NCI-H128 (cell line): ENCODE measurements around the gene ZNF740.
"Not testable (repeated sequence)": the region's sequence is repeated elsewhere in the genome, so short reads cannot be mapped to it uniquely, and the experiment has no call there.

ENCODE experiments used
- DNase-seq: peaks from one replicate; lab custom pipeline; 2025; ENCODE audit not compliant: unreplicated experiment; lab: John Stamatoyannopoulos, UW

The ZNF740 gene

DNA sequence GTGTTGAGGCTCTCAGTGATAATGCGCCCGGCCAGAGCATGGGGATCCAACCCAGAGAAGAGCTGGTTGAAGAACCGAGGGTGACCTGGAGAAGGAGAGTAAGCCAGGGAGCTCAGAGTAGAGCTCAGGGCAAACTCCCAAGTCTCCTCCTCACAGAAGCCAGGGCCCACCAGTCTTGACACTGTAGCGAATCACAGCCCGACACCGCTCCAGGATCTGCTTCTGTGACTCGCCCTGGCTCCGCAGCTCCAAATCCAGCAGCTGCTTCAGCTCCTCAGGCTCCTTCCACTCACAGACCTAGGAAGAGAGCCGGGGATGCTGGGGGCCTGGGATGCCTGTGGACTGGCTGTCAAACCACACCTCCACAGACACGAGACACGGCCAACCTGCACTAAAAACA, 8.2 kb upstream of the ZNF740 start:
- DNase-seq: no peak

DNA sequence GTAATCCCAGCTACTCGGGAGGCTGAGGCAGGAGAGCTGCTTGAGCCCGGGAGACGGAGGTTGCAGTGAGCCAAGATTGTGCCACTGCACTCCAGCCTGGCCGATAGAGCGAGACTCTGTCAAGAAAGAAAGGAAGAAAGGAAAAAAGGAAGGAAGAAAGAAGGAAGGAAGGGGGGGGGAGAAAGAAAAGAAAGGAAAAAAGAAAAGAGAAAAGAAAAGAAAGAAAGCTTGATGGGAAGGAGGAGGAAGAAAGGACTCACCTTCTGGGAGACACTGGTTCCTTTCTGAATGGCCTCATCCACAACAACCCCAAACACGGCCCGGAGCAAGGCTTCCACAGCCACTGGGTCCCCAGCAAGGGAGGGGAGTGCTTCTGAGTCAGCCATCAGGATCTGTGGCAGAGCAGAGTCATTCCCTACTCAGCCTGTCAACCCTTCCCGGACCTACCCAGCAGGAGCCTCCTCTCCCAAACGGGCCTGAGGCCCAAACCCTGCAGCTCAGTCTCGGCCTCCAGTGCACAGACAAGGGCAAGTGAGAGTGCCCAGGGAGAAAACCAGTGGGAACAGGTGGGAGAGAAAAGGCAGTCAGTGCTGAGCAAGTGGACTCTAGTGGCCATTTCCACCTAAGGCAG, 7.3 kb upstream of the ZNF740 start:
- no peak for DNase-seq

DNA sequence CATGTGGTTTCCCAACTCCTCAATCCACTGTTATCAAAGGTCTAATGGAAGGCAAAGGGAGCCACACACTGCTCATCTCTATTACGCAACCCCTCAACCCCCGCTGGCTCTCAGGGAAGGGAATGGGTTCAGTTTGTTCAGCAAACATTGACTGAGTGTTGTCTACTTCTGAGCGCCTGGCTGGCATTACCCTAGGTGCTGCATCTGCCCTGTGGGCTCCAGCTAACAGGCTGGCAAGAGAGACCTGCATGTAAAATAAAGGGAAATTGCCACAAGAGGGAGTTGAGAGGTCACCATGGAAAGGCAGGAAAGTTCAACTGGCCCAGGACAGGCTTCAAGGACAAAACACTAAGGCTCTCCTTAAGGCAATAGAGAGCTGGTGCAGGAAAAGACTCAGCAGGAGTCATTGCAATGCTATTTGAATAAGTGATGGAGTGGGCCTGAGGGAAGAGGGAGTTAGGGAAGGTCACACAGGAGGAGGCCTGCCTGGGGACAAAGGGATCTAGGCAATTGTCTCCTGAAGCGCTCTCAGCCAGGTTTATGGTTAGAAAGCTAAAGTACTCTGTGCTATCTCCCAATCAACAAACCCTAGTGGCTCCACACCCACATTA, 5.5 kb upstream of the ZNF740 start:
- DNase-seq: no peak

DNA sequence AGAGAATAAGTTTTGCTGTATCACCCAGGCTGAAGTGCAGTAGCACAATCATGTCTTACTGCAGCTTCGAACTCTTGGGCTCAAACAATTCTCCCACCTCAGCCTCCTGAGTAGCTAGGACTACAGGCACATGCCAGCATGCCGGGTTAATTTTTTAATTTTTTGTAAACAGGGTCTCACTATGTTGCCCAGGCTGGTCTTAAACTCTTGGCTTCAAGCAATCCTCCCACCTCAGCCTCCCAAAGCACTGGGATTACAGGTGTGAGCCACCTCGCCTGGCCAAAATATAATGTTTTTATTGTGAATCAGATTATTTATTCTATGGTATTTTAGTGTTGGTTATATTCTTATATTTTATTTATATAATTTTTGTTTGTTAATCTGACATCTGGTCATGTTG, 3.8 kb upstream of the ZNF740 start:
- DNase-seq: no peak

DNA sequence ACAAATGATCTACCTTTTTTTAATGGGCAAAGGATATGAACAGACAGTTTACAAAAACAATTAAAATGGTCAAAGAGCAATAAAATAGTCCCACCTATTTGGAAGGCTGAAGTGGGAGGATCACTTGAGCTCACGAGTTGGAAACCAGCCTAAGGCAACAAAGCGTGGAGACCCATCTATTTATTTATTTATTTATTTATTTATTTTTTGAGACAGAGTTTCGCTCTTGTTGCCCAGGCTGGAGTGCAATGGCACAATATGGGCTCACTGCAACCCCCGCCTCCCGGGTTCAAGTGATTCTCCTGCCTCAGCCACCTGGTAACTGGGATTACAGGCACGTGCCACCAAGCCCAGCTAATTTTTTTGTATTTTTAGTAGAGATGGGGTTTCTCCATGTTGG, 3.1 kb upstream of the ZNF740 start:
- DNase-seq: not testable (repeated sequence)

DNA sequence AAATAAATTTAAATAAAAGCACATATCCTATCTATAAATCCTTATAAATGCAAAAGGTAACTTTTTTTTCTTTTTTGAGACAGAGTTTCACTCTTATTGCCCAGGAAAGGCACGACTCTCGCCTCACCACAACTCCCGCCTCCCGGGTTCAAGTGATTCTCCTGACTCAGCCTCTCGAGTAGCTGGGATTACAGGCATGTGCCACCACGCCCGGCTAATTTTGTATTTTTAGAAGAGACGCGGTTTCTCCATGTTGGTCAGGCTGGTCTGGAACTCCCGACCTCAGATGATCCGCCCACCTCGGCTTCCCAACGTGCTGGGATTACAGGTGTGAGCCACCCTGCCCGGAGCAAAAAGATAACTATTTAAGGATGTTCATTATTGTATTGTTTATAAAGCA, 1.7 kb upstream of the ZNF740 start:
- DNase-seq: not testable (repeated sequence)

DNA sequence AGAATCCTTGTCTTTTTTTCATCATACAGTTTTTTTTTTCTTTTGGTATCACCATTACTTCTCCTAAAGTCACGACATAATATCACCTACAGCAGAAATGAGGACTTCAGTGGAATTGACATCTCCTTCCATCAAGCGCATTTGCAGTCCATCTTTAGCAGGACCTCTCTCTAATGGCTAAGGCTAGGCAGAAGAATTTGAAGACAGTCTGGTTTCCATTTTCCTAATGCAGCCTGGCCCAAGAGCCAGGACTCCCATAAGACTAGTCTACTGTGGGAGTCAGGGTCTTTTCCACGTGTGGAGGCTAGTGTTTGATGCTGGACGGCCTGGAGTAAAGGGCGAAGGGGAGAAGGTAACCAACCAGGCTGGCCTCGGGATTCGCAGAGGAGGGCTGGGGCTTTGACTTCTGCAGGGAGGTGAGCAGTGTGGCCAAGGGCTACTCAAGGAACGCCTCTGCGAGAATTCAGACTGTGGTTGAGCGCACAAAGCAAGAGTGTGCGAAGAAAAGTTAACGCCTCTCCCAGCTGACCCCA, 769 bp upstream of the ZNF740 start:
- no peak for DNase-seq

DNA sequence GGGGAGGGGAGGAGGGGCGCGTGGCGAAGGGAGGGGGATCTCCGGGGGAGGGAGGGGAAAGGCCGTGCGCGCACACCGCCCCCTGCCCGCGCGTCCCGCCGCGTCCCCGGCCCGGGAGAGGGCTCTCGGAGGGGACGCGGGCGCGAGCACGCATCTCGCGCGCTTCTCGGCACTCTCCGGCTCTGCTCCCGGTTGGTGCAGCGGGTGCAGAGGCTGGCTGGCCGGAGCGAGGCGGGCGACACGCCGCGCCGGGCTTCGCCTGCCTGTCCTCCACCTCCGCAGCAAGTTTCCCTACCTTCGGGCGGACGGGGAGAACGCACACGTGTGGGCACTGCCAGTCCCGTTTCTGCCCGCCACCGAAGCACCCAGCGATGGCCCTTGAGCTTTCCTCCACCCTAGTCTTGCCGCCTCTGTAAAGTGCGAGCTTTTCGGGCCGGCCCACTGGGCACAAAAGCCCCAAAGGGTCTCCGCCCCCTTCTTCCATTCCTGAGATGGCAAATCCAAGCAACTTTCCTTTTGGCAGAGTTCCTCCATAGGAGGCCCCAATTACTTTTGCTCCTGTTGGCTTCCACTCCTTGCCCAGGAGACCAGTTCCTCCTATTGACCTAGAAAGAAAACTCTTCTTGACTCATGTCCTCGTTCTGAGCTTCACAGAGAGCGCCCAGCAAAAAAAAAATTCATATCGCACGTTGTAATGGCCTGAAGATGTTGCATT, 566 bp downstream of the ZNF740 start:
- DNase-seq: peak; percentile 44

DNA sequence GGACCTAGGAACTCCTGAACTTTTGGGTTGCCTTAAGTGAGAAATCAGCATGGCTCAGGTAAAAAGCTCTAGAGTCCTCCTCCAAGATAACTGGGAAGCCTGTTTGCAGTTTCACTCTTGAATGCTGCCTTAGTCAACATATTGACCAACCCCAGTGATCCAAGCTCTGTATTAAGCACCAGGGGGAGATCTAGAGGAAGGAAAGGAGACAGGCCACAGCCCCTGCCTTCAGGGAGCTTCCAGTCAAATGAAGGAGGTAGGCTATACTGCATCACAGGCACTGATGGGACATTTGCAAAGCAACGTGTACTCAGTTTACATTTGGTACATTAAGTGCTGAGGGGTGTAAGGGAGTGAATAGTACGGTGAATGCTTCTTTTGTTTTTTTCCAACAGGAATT, 1.4 kb downstream of the ZNF740 start:
- DNase-seq: no peak

DNA sequence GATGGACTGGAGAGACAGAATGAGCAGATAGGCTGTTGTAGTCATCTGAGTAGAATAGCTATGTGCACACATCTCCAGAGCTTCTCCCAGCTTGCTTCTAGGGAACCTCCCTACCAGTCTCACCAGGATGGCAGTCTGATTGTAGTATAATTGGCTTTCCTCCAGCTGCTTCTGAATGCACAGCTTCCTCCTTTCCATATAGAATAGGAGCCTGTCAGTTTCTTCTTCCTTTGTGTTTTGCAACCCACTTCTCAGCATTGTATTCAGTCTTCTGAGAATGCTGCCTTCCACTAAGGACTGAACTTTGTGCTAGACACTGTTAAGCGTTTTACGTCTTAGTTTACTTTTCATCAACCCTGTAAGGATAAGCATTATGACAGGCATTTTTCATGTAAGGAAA, 2.4 kb downstream of the ZNF740 start:
- DNase-seq: no peak

DNA sequence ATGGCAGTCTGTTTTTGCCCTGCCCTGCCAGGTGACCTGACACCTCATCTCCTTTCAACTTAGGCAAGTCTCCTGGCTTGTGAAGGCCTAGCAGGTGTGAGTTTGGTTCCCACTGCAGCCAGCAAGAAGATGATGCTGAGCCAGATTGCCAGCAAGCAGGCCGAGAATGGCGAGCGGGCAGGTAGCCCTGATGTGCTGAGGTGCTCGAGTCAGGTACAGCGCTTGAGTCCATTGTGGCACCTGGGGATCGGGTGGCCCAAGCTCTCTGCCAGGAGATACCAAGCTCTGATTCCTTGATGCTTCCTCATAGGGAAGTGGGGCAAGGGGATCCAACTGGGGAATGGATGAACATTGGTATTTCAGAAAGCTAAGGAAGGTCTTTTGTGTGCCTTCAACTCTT, 4.3 kb downstream of the ZNF740 start:
- no peak for DNase-seq

DNA sequence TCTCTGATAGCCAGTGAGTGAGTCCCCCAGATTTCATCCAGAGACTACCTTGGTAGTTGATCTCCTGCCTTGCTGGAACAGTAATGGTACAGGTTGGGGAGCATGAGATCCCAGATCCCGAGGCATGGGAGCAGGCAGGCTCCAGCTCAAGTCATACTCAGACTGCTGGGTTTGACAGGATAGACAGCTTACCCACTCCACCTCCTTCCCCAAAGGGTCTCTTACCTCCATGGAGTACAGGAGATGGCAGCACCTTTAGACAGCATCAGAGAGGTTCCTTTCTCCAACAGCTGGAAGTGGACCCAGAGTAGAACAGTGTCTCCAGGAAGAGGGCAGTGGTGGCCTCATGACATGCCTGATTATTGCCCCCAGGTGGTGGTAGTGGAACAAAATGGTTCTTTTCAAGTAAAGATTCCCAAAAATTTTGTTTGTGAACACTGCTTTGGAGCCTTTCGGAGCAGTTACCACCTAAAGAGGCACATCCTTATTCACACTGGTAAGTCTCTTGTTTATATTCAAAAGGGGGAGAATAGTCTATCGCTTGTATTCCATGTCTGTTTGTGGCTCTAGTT, 5.1 kb downstream of the ZNF740 start:
- DNase-seq: no peak

DNA sequence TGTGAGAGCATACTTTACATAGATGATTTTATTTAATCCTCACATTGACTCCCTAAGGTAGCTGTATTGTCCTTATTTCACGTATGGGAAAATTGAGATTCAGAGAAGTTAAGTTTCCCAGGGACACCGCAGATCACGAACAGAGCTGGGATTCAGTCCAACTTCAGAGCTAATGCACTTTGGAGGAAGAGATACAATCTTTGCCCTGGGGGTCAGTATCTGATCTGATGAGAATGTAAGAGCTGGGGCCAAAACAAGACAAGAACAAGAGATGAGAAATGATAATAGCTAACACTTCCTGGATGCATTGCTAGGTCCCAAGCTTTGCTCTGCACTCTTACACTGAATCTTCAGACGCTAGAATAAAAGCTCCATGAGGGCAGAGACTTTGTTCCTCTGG, 6.2 kb downstream of the ZNF740 start:
- no peak for DNase-seq

DNA sequence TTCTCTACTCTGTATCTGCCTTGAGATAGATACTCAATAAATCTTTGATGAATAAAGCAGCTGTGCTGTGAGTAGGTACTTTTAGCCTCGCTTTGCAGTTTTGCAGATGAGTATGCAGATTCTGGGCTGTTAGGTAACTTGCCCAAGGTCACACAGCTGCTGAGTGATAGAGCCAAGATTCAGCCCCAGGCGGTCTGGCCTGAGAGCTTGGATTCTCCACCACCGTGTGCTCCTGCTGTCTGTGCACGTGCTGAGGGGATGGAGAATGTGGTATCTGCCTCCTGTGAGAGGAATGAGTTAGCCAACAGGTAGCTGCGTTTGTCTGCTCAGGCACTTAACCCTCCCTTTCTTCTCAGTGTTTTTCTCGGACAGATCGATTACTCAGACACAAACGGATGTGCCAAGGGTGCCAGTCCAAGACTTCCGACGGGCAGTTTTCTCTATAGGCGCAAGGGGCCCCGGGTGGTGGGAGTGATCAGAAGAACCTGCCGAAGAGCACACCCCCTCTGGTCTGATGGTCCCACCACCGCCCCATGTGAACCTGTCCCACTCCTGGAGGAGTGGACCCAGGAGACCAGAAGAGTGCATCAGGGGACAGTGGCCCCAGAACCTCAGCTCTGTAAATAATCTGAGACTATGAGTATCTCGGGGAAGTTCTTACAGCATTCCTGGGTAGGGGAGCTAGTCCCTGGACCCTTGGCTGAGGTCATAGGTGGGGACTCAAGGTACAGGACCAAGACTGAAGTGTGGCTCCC, 6.8 kb downstream of the ZNF740 start:
- DNase-seq: no peak

DNA sequence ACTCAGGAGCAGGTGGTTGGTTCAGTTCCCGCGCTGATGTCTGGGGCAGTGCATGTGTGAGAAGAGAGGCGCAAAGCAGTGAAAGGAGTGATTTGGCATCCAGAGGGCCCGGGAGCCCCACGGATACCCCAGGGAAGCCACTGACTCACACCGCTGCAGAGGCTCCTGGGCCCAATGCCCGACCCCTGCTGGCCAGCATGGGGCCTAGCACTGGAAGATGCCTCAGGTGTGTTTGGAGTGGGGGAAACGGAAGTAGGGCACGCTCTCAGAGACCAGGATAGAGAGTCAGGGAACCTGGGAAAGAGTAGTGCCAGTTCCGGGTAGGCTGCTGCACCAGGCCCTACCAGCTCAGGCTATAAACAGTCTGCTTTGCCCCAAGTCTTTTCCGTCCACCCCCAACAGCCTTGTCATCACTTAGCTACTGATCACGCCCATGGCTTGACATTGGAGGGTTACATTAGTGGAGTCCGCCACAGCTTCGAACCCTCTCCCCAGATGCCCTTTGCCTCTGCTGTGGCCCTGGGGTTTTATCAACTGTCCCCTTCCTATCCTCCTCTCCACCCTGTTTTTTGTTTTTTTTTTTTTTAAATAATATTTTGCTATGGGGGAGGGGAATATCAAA, 9.7 kb downstream of the ZNF740 start:
- DNase-seq: no peak

DNA sequence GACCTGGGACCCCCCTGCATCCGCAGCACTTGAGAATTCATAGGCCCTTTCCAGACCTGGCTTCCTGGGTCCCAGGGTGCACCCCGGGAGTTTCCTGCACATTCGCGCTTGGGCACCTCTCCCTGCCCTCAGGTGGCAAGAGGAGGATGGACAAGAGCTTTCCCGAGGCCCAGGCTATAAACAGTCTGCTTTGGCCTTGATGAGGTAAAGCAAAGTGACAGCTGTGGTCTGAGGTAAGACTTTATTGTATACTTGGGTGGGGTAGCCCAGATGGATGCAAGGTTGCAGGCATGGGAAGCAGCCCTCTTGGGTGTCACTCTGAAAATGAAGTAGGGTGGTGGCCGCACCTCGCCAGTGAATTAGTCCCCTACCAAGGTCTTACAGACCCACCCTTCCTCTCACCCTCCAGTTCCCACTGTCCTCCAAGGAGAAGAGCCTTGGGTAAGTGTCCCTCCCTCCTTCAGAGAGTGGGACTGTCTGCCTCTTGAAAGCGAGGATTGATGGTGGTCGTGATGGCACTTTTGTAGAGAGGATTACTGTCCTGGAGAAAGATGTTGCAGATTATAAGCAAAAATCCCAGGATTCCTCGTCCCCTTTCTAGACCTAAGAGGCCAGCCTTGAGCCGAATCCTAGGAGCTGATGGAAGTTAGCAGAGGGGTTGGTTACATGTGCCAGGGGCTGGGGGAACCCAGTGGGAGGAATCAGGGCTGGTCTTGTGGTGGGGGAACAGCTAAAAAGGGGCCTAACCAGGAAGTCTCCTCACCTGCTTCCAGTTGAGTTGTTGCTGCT, 10.8 kb downstream of the ZNF740 start:
- DNase-seq: no peak

DNA sequence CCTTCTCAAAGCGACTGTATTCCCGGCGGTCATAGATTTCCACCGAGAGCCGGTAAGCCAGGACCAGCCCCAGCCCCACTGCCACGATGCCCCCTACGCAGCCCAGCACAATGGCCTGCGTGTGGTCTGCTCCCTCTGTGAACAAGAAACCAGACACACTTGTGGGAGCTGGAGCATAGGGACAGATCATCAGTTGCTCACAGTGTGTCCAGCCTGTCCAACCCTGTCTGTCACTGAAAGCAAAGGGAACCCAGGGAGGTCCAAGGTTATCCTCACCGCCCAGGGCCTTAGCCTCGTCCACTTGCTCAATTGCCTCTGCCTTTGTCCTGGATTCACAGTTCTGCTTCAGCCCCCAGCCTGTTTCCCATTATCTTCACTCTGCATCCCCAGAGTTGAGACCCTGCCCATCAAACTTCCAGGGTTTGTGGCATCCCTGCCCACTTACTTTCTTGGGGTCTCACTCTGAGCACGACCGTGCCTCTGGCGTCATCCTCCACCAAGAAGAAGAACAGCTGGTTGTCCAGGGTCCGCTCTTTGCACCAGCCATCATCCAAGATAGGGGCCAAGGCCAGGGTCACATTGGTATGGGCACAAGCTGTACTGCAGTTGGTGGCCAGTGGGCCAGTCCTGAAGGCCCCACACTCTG, 11.5 kb downstream of the ZNF740 start:
- DNase-seq: no peak

DNA sequence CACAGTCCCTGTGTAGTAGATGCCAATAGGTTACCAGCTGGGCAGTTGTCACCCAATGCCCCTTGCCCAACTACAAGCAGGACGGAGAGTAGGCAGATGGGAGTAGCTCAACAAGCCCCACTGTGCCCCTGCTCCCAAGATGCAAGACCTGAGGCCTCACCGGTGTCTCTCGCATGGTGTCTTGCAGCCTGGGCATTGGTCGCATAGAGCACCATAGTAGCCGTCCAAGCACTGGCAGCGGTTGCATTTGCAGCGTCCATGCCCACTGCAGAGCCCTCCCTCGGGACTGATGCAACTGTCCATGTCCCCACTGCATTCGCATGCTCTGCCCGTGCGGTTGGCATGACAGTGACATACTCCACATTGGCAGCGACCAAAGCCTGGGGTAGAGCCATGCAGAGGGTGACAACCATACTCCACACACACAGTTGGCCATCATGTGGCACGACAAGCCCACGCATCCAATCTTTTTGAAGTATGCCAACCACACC, 12.1 kb downstream of the ZNF740 start:
- no peak for DNase-seq

DNA sequence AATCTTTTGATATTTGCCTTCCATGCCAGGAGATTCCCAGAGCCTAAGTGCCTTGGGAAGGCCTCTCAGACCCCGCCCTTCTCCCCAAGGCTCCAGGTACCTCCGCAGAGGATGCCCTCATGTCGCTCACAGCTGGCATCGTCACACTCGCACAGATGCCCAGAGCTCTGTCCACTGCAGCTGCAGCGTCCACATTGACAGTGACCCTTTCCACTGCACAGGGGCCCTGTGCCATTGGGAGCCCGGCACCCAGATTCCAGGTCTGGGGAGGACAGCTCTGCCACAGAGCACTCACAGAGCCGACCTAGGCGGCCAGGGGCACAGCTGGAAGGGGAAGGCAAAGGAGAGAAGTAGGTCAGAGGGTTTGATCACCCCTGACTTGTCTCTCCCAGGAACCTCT, 12.5 kb downstream of the ZNF740 start:
- no peak for DNase-seq
